ENCODE data around the gene STAMBPL1.
"Not testable (repeated sequence)": the region's sequence is repeated elsewhere in the genome, so short reads cannot be mapped to it uniquely, and the experiment has no call there.

STAMBPL1 gene

DNA sequence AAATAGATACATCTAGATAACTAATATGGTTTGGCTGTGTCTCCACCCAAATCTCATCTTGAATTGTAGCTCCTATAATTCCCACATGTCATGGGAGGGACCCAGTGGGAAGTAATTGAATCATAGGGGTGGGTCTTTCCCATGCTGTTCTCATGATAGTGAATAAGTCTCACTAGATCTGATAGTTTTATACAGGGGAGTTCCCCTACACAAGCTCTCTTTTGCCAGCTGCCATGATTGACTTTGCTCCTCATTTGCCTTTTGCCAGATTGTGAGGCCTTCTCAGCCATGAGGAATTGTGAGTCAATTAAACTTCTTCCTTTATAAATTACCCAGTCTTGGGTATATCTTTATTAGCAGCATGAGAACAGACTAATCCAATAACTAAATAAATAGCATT lies 42.4 kb upstream of the STAMBPL1 start:
- H3K9ac ChIP-seq (ENCODE audit: low read depth, low read length, poor library complexity); H3K9me3 ChIP-seq (replicated peaks in 1 of 2; ENCODE audit: control insufficient read depth in 2 of 2, insufficient read depth in 1 of 2, low read depth in 1 of 2, low read length in 2 of 2); H3K14ac ChIP-seq (ENCODE audit: low read length); H3K79me1 ChIP-seq (ENCODE audit: low read depth, low read length); H2BK15ac ChIP-seq (ENCODE audit: low read length); H2BK12ac ChIP-seq (ENCODE audit: low read length); H2BK120ac ChIP-seq (ENCODE audit: low read depth, low read length); H2AK5ac ChIP-seq (ENCODE audit: low read depth, low read length); H3K18ac ChIP-seq (ENCODE audit: low read length); H2BK5ac ChIP-seq (ENCODE audit: low read length); H4K8ac ChIP-seq (ENCODE audit: low read depth, low read length); H2AFZ ChIP-seq (ENCODE audit: low read length); DNase-seq (ENCODE audit: low spot score); H3K4ac ChIP-seq (ENCODE audit: low read length); H3K23ac ChIP-seq (ENCODE audit: low read depth, low read length, poor library complexity); H3K4me3 ChIP-seq (ENCODE audit: low read length in 2 of 2); H3K4me2 ChIP-seq (ENCODE audit: insufficient read depth, low read length, poor library complexity, severe bottlenecking); H3K27ac ChIP-seq (replicated peaks; ENCODE audit: low read length); H4K91ac ChIP-seq (ENCODE audit: low read depth, low read length, poor library complexity); H3K36me3 ChIP-seq (replicated peaks in 1 of 2; ENCODE audit: control insufficient read depth in 2 of 2, insufficient read depth in 2 of 2, low read length in 2 of 2); H3K4me1 ChIP-seq (ENCODE audit: control insufficient read depth in 2 of 2, insufficient read depth in 1 of 2, low read depth in 1 of 2, low read length in 2 of 2): not testable (repeated sequence)
- H3K27me3 ChIP-seq (ENCODE audit: control insufficient read depth in 3 of 3, insufficient read depth in 3 of 3, low read depth in 1 of 3, low read length in 3 of 3): peaks cover 0 to 13% (median 0%) of the 10 kb centered on the region in 3 experiments

GRCh38 chr10:88838766-88839350 lies 41.2 kb upstream of the STAMBPL1 start:
- H3K9me3 ChIP-seq (replicated peaks in 1 of 2; ENCODE audit: control insufficient read depth in 2 of 2, insufficient read depth in 1 of 2, low read depth in 1 of 2, low read length in 2 of 2): no peaks in the 10 kb centered on the region
- no peak overlapping the region for H2BK5ac ChIP-seq (ENCODE audit: low read length)
- H3K23ac ChIP-seq (ENCODE audit: low read depth, low read length, poor library complexity): no peak overlapping the region
- no peak for DNase-seq (ENCODE audit: low spot score)
- no CpG with 5 or more reads among the region's 5 CpGs for WGBS, 2 donors (ENCODE audit: extremely low coverage in 2 of 2, insufficient read length in 2 of 2, insufficient replicate concordance in 1 of 2)
- no peak overlapping the region for H3K4me2 ChIP-seq (ENCODE audit: insufficient read depth, low read length, poor library complexity, severe bottlenecking)
- no peaks in the 10 kb centered on the region for H3K4me1 ChIP-seq (ENCODE audit: control insufficient read depth in 2 of 2, insufficient read depth in 1 of 2, low read depth in 1 of 2, low read length in 2 of 2)
- H3K27ac ChIP-seq (replicated peaks; ENCODE audit: low read length): no peak overlapping the region
- no peaks in the 10 kb centered on the region for H3K79me1 ChIP-seq (ENCODE audit: low read depth, low read length)
- no peak overlapping the region for H2AFZ ChIP-seq (ENCODE audit: low read length)
- no peak overlapping the region for H2BK15ac ChIP-seq (ENCODE audit: low read length)
- H2BK120ac ChIP-seq (ENCODE audit: low read depth, low read length): no peak overlapping the region
- H3K27me3 ChIP-seq (ENCODE audit: control insufficient read depth in 3 of 3, insufficient read depth in 3 of 3, low read depth in 1 of 3, low read length in 3 of 3): peaks cover 0 to 15% (median 0%) of the 10 kb centered on the region in 3 experiments
- no peak overlapping the region for H4K91ac ChIP-seq (ENCODE audit: low read depth, low read length, poor library complexity)
- H3K36me3 ChIP-seq (replicated peaks in 1 of 2; ENCODE audit: control insufficient read depth in 2 of 2, insufficient read depth in 2 of 2, low read length in 2 of 2): no peaks in the 10 kb centered on the region
- H2AK5ac ChIP-seq (ENCODE audit: low read depth, low read length): no peak overlapping the region
- H3K14ac ChIP-seq (ENCODE audit: low read length): no peak overlapping the region
- H2BK12ac ChIP-seq (ENCODE audit: low read length): no peak overlapping the region
- H3K4ac ChIP-seq (ENCODE audit: low read length): no peak overlapping the region
- no peak overlapping the region for H3K9ac ChIP-seq (ENCODE audit: low read depth, low read length, poor library complexity)
- no peak overlapping the region for H3K18ac ChIP-seq (ENCODE audit: low read length)
- H3K4me3 ChIP-seq (ENCODE audit: low read length in 2 of 2): no peak overlapping the region
- no peak overlapping the region for H4K8ac ChIP-seq (ENCODE audit: low read depth, low read length)

- Histone ChIP-seq H4K91ac (ENCODE audit: low read depth, low read length, poor library complexity) (no peak overlapping the region), H2BK5ac (ENCODE audit: low read length) (no peak overlapping the region), H3K18ac (ENCODE audit: low read length) (no peak overlapping the region), H3K23ac (ENCODE audit: low read depth, low read length, poor library complexity) (no peak overlapping the region), H3K9me3 (replicated peaks in 1 of 2; ENCODE audit: control insufficient read depth in 2 of 2, insufficient read depth in 1 of 2, low read depth in 1 of 2, low read length in 2 of 2) (no peaks in the 10 kb centered on the region), H3K4me2 (ENCODE audit: insufficient read depth, low read length, poor library complexity, severe bottlenecking) (no peak overlapping the region), H2BK12ac (ENCODE audit: low read length) (no peak overlapping the region), H3K27ac (replicated peaks; ENCODE audit: low read length) (no peak overlapping the region), H3K9ac (ENCODE audit: low read depth, low read length, poor library complexity) (no peak overlapping the region), H3K79me1 (ENCODE audit: low read depth, low read length) (no peaks in the 10 kb centered on the region), H2BK15ac (ENCODE audit: low read length) (no peak overlapping the region), H2AK5ac (ENCODE audit: low read depth, low read length) (no peak overlapping the region), H3K4me1 (ENCODE audit: control insufficient read depth in 2 of 2, insufficient read depth in 1 of 2, low read depth in 1 of 2, low read length in 2 of 2) (no peaks in the 10 kb centered on the region), H3K27me3 (ENCODE audit: control insufficient read depth in 3 of 3, insufficient read depth in 3 of 3, low read depth in 1 of 3, low read length in 3 of 3) (peaks cover 0 to 14% (median 0%) of the 10 kb centered on the region in 3 experiments), H3K14ac (ENCODE audit: low read length) (no peak overlapping the region), H2AFZ (ENCODE audit: low read length) (no peak overlapping the region), H4K8ac (ENCODE audit: low read depth, low read length) (no peak overlapping the region), H3K4me3 (ENCODE audit: low read length in 2 of 2) (no peak overlapping the region), H3K4ac (ENCODE audit: low read length) (no peak overlapping the region), H2BK120ac (ENCODE audit: low read depth, low read length) (no peak overlapping the region), H3K36me3 (replicated peaks in 1 of 2; ENCODE audit: control insufficient read depth in 2 of 2, insufficient read depth in 2 of 2, low read length in 2 of 2) (no peaks in the 10 kb centered on the region)
- no peak for DNase-seq (ENCODE audit: low spot score)
- no CpG with 5 or more reads among the region's 3 CpGs for WGBS, 2 donors (ENCODE audit: extremely low coverage in 2 of 2, insufficient read length in 2 of 2, insufficient replicate concordance in 1 of 2)
Measured at GRCh38 chr10:88840104-88840503, 39.9 kb upstream of the STAMBPL1 start.

DNA sequence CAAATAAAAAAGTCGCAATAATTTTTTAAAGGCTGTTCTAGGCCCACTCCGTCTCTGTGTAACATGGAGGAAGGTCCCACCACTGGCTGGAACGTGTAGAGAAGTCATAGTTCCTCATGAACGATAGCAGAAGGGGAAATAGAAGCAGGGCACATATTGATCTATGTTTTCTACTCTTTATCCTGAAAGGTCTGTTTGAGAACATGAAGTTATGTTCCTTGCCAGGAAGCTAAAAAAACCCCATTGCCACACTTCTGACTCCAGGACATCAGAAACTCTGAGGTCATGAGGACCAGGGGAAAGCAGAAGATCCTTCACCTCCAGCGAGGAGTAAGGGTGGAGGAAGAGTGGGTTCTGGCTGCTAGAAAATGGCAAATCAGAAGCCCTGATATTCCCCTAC lies 39.2 kb upstream of the STAMBPL1 start:
- Histone ChIP-seq H3K9ac (ENCODE audit: low read depth, low read length, poor library complexity) (no peak overlapping the region), H2BK12ac (ENCODE audit: low read length) (no peak overlapping the region), H3K36me3 (replicated peaks in 1 of 2; ENCODE audit: control insufficient read depth in 2 of 2, insufficient read depth in 2 of 2, low read length in 2 of 2) (no peaks in the 10 kb centered on the region), H2BK5ac (ENCODE audit: low read length) (no peak overlapping the region), H2AFZ (ENCODE audit: low read length) (peak overlapping the region; percentile 70), H3K4me1 (ENCODE audit: control insufficient read depth in 2 of 2, insufficient read depth in 1 of 2, low read depth in 1 of 2, low read length in 2 of 2) (no peaks in the 10 kb centered on the region), H3K9me3 (replicated peaks in 1 of 2; ENCODE audit: control insufficient read depth in 2 of 2, insufficient read depth in 1 of 2, low read depth in 1 of 2, low read length in 2 of 2) (no peaks in the 10 kb centered on the region), H3K4ac (ENCODE audit: low read length) (no peak overlapping the region), H3K27me3 (ENCODE audit: control insufficient read depth in 3 of 3, insufficient read depth in 3 of 3, low read depth in 1 of 3, low read length in 3 of 3) (peaks cover 0 to 14% (median 0%) of the 10 kb centered on the region in 3 experiments), H2AK5ac (ENCODE audit: low read depth, low read length) (no peak overlapping the region), H4K91ac (ENCODE audit: low read depth, low read length, poor library complexity) (no peak overlapping the region), H3K14ac (ENCODE audit: low read length) (no peak overlapping the region), H4K8ac (ENCODE audit: low read depth, low read length) (no peak overlapping the region), H3K79me1 (ENCODE audit: low read depth, low read length) (no peaks in the 10 kb centered on the region), H3K18ac (ENCODE audit: low read length) (no peak overlapping the region), H3K4me3 (ENCODE audit: low read length in 2 of 2) (no peak overlapping the region), H2BK15ac (ENCODE audit: low read length) (no peak overlapping the region), H3K4me2 (ENCODE audit: insufficient read depth, low read length, poor library complexity, severe bottlenecking) (no peak overlapping the region), H3K23ac (ENCODE audit: low read depth, low read length, poor library complexity) (no peak overlapping the region), H2BK120ac (ENCODE audit: low read depth, low read length) (no peak overlapping the region), H3K27ac (replicated peaks; ENCODE audit: low read length) (no peak overlapping the region)
- no CpG with 5 or more reads among the region's 5 CpGs for WGBS, 2 donors (ENCODE audit: extremely low coverage in 2 of 2, insufficient read length in 2 of 2, insufficient replicate concordance in 1 of 2)
- DNase-seq (ENCODE audit: low spot score): no peak
